Head of caudate nucleus (tissue), 42 donors: ENCODE measurements around the gene SRD5A1.
A peak's percentile ranks its signal among the peaks of the same experiment; 100 is the strongest.

Experiments
- DNase-seq, 42 donors: peaks; one replicate each; pipeline versions ENCODE4 v3.0.0 to v3.0.0-alpha.2; 2020 to 2021; ENCODE audit warnings: mixed read lengths in 7 of 42
- intact Hi-C: fragments of 100-400 bp; cut with DNase I; formaldehyde crosslinking; loops from one replicate; pipeline ENCODE4 v1.15.0; 2022

Gene SRD5A1

GRCh38 chr5:6632888-6633468 is at the start of gene SRD5A1, which contains the start of gene NSUN2:
Gene SRD5A1 (plus strand): TSS chr5:6633440. CDS start chr5:6633577, 137 bp downstream.
Gene NSUN2 (minus strand): TSS chr5:6633044. CDS start chr5:6632979, 65 bp downstream.
- DNase-seq = peak; percentile 79 to 96 (median 92)
- intact Hi-C loops = loop anchor here (2.0 kb wide), 1 partner anchor 82 kb away; no protein-coding TSS in a partner anchor

GRCh38 chr5:6584101-6584645 is 49.1 kb upstream of the SRD5A1 start:
- intact Hi-C loops = loop anchor here (10.0 kb wide), 1 partner anchor 1089 kb away; no protein-coding TSS in a partner anchor
- peak in 1 of 42 donors; percentile 32 for DNase-seq

- intact Hi-C loops = loop anchor here (10.0 kb wide), 1 partner anchor 1090 kb away; no protein-coding TSS in a partner anchor
- DNase-seq = peak in 1 of 42 donors; percentile 32
Measured at GRCh38 chr5:6584727-6585126, 48.5 kb upstream of the SRD5A1 start.

GRCh38 chr5:6585168-6585567 is 48.1 kb upstream of the SRD5A1 start:
- peak in 1 of 42 donors; percentile 34 for DNase-seq
- intact Hi-C loops = loop anchor here (10.0 kb wide), 1 partner anchor 1090 kb away; no protein-coding TSS in a partner anchor

- intact Hi-C loops = loop anchor here (10.0 kb wide), 1 partner anchor 1091 kb away; no protein-coding TSS in a partner anchor
- peak in 1 of 42 donors; percentile 28 for DNase-seq
Measured at GRCh38 chr5:6585939-6586646, 47.1 kb upstream of the SRD5A1 start.

- peak in 1 of 42 donors; percentile 17 for DNase-seq
- intact Hi-C loops = loop anchor here (10.0 kb wide), 1 partner anchor 1092 kb away; no protein-coding TSS in a partner anchor
Measured at GRCh38 chr5:6586647-6587042, 46.6 kb upstream of the SRD5A1 start.

- intact Hi-C loops = loop anchor here (10.0 kb wide), 1 partner anchor 1092 kb away; no protein-coding TSS in a partner anchor
- peak in 1 of 42 donors; percentile 30 for DNase-seq
Measured at GRCh38 chr5:6587171-6587570, 46.1 kb upstream of the SRD5A1 start.

GRCh38 chr5:6590581-6590980 is 42.7 kb upstream of the SRD5A1 start:
- intact Hi-C loops = no loop called here
- DNase-seq = peak in 1 of 42 donors; percentile 3

- intact Hi-C loops = no loop called here
Measured at GRCh38 chr5:6591671-6592288, 41.5 kb upstream of the SRD5A1 start.

GRCh38 chr5:6592601-6593000 is 40.6 kb upstream of the SRD5A1 start:
- peak in 4 of 42 donors; percentile 15 to 41 (median 38) for DNase-seq
- intact Hi-C loops = no loop called here

More at GRCh38 chr5:6591671-6592288, 41.5 kb upstream of the SRD5A1 start:
- DNase-seq = no peak

GRCh38 chr5:6593148-6594016 is 39.9 kb upstream of the SRD5A1 start:
- intact Hi-C loops = no loop called here
- peak in 3 of 42 donors; percentile 1 to 36 (median 13) for DNase-seq

- DNase-seq = peak in 3 of 42 donors; percentile 2 to 15 (median 12)
- intact Hi-C loops = no loop called here
Measured at GRCh38 chr5:6594066-6594465, 39.2 kb upstream of the SRD5A1 start.

- intact Hi-C loops = no loop called here
- no peak for DNase-seq
Measured at GRCh38 chr5:6595405-6595804, 37.8 kb upstream of the SRD5A1 start.

- no peak for DNase-seq
- intact Hi-C loops = no loop called here
Measured at GRCh38 chr5:6596388-6596787, 36.9 kb upstream of the SRD5A1 start.

GRCh38 chr5:6597557-6597956 is 35.7 kb upstream of the SRD5A1 start:
- no peak for DNase-seq
- intact Hi-C loops = no loop called here

- no peak for DNase-seq
- intact Hi-C loops = no loop called here
Measured at GRCh38 chr5:6598351-6598900, 34.8 kb upstream of the SRD5A1 start.

GRCh38 chr5:6599739-6600138 is 33.5 kb upstream of the SRD5A1 start:
- intact Hi-C loops = no loop called here
- no peak for DNase-seq

- DNase-seq = no peak
- intact Hi-C loops = no loop called here
Measured at GRCh38 chr5:6601271-6601670, 32.0 kb upstream of the SRD5A1 start.
